ES-I3 (cell line): ENCODE measurements around the gene GSC.

Source experiments
- H3K36me3 ChIP-seq: 2 replicates; pipeline ENCODE4 v1.6.1; 2013; ENCODE audit warnings: mild to moderate bottlenecking, low read length, control low read depth, moderate library complexity; ENCODE audit not compliant: insufficient read depth
- H3K4me1 ChIP-seq: 2 replicates; pipeline ENCODE4 v1.6.1; 2013; ENCODE audit warnings: mild to moderate bottlenecking, control low read depth, low read length; ENCODE audit not compliant: insufficient read depth
- H3K9ac ChIP-seq: 2 replicates; pipeline ENCODE4 v1.6.1; 2013; ENCODE audit warnings: low read depth, mild to moderate bottlenecking, low read length, moderate library complexity
- H3K9me3 ChIP-seq: 2 replicates; pipeline ENCODE4 v1.6.1; 2013; ENCODE audit warnings: mild to moderate bottlenecking, low read length, moderate library complexity; ENCODE audit not compliant: control insufficient read depth, insufficient read depth

Gene GSC

GRCh38 chr14:94775871-94776210 is 5.9 kb upstream of the GSC start:
- Histone ChIP-seq H3K9me3 (no peaks in the 10 kb centered on the region), H3K36me3 (no peaks in the 10 kb centered on the region), H3K9ac (no peak overlapping the region; the same call in 1 of the 2 replicates), H3K4me1 (peaks cover 55% of the 10 kb centered on the region)

- peaks cover 49% of the 10 kb centered on the region for H3K4me1 ChIP-seq
- H3K36me3 ChIP-seq = no peaks in the 10 kb centered on the region
- no peaks in the 10 kb centered on the region for H3K9me3 ChIP-seq
- H3K9ac ChIP-seq = no peak overlapping the region; the same call in 1 of the 2 replicates
Measured at GRCh38 chr14:94775091-94775870, 5.4 kb upstream of the GSC start.

- Histone ChIP-seq H3K4me1 (peaks cover 48% of the 10 kb centered on the region), H3K36me3 (no peaks in the 10 kb centered on the region), H3K9me3 (no peaks in the 10 kb centered on the region), H3K9ac (peak overlapping the region; percentile 2; the same call in 1 of the 2 replicates)
Measured at GRCh38 chr14:94774344-94775090, 4.6 kb upstream of the GSC start.

GRCh38 chr14:94773655-94774343 is 3.9 kb upstream of the GSC start:
- Histone ChIP-seq H3K4me1 (peaks cover 48% of the 10 kb centered on the region), H3K9ac (peak overlapping the region; percentile 2; the same call in 1 of the 2 replicates), H3K36me3 (no peaks in the 10 kb centered on the region), H3K9me3 (no peaks in the 10 kb centered on the region)

- Histone ChIP-seq H3K9ac (peak overlapping the region; percentile 2; the same call in 1 of the 2 replicates), H3K36me3 (no peaks in the 10 kb centered on the region), H3K4me1 (peaks cover 48% of the 10 kb centered on the region), H3K9me3 (no peaks in the 10 kb centered on the region)
Measured at GRCh38 chr14:94773061-94773648, 3.2 kb upstream of the GSC start.

GRCh38 chr14:94772548-94772947 is 2.6 kb upstream of the GSC start:
- Histone ChIP-seq H3K9me3 (no peaks in the 10 kb centered on the region), H3K4me1 (peaks cover 48% of the 10 kb centered on the region), H3K36me3 (no peaks in the 10 kb centered on the region), H3K9ac (no peak overlapping the region)

- Histone ChIP-seq H3K4me1 (peaks cover 46% of the 10 kb centered on the region), H3K9me3 (no peaks in the 10 kb centered on the region), H3K9ac (peak overlapping the region; percentile 60; the same call in 1 of the 2 replicates), H3K36me3 (no peaks in the 10 kb centered on the region)
Measured at GRCh38 chr14:94771906-94772490, 2.1 kb upstream of the GSC start.

- Histone ChIP-seq H3K9me3 (no peaks in the 10 kb centered on the region), H3K4me1 (peaks cover 42% of the 10 kb centered on the region), H3K36me3 (no peaks in the 10 kb centered on the region), H3K9ac (peak overlapping the region; percentile 60)
Measured at GRCh38 chr14:94771158-94771905, 1.4 kb upstream of the GSC start.

- H3K9me3 ChIP-seq = no peaks in the 10 kb centered on the region
- peaks cover 39% of the 10 kb centered on the region for H3K4me1 ChIP-seq
- H3K36me3 ChIP-seq = no peaks in the 10 kb centered on the region
Measured at GRCh38 chr14:94770815-94771157, 873 bp upstream of the GSC start.

GRCh38 chr14:94770251-94770749 is 387 bp upstream of the GSC start:
- Histone ChIP-seq H3K36me3 (no peaks in the 10 kb centered on the region), H3K9ac (peak overlapping the region; percentile 60; the same call in 1 of the 2 replicates), H3K9me3 (no peaks in the 10 kb centered on the region), H3K4me1 (peaks cover 34% of the 10 kb centered on the region)

More at GRCh38 chr14:94770815-94771157, 873 bp upstream of the GSC start:
- peak overlapping the region; percentile 60; the same call in 1 of the 2 replicates for H3K9ac ChIP-seq

- H3K9me3 ChIP-seq = no peaks in the 10 kb centered on the region
- H3K9ac ChIP-seq = peak overlapping the region; percentile 60; the same call in 1 of the 2 replicates
- H3K4me1 ChIP-seq = peaks cover 22% of the 10 kb centered on the region
- no peaks in the 10 kb centered on the region for H3K36me3 ChIP-seq
Measured at GRCh38 chr14:94768521-94769390, 1.2 kb downstream of the GSC start.

- H3K9ac ChIP-seq = peak overlapping the region; percentile 60; the same call in 1 of the 2 replicates
- H3K4me1 ChIP-seq = peaks cover 17% of the 10 kb centered on the region; the same call in 1 of the 2 replicates
- H3K9me3 ChIP-seq = no peaks in the 10 kb centered on the region
- no peaks in the 10 kb centered on the region for H3K36me3 ChIP-seq
Measured at GRCh38 chr14:94768141-94768520, 1.8 kb downstream of the GSC start.
